Cerebellar cortex (tissue), 1 donor: Measurements from ENCODE around the gene UBE2D4.
"Not testable (repeated sequence)": the region's sequence is repeated elsewhere in the genome, so short reads cannot be mapped to it uniquely, and the experiment has no call there.

Experiments
- DNase-seq: peaks from one replicate; pipeline ENCODE4 v3.0.0-alpha.2; 2015; ENCODE audit warnings: low spot score

Gene UBE2D4

GRCh38 chr7:43968172-43969040 lies 42.2 kb downstream of the UBE2D4 start:
- DNase-seq = not testable (repeated sequence)

DNA sequence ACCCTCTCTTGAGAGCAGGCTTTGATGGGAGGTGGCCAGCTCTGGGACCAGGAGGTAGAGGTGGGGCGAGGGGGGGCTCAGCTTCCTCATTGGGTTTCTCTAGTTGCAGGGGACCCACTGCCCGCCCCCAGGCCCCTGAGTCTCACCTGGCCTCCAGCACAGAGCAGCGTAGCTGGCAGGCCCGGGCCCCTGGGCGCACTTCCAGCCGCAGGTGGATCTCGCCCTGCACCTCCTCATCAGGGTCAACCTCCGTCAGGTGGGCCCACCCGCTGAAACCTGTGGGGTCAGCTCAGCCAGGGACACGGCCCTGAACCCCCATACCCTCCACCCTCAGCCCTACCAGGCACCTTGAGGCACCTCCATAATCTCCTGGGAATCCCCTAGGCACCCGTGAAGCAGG lies 43.4 kb downstream of the UBE2D4 start:
- DNase-seq = not testable (repeated sequence)

GRCh38 chr7:43970698-43971097 lies 44.5 kb downstream of the UBE2D4 start:
- DNase-seq = not testable (repeated sequence)

- DNase-seq = not testable (repeated sequence)
Measured at GRCh38 chr7:43974033-43974573, 47.9 kb downstream of the UBE2D4 start.

- not testable (repeated sequence) for DNase-seq
Measured at GRCh38 chr7:43974725-43975482, 48.7 kb downstream of the UBE2D4 start.

DNA sequence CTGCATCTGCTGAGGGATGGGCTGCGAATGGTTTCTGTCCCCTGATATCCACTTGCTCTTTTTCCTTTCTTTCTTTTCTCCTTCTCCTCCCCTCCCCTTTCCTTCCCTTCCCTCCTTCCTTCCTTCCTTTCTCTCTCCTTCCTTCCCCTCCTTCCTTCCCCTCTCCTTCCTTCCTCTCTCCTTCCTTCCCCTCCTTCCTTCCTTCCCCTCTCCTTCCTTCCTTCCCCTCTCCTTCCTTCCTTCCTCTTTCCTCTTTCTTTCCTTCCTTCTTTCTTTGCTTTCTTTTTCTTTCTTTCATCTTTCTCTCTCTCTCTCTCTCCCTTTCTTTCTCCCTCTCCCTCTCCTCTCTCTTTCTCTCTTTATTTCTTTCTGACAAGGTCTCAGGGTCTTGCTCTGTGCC lies 51.3 kb downstream of the UBE2D4 start:
- no peak for DNase-seq

- DNase-seq = not testable (repeated sequence)
Measured at GRCh38 chr7:43978102-43978501, 51.9 kb downstream of the UBE2D4 start.

GRCh38 chr7:43982848-43983247 lies 56.6 kb downstream of the UBE2D4 start:
- DNase-seq = not testable (repeated sequence)

DNA sequence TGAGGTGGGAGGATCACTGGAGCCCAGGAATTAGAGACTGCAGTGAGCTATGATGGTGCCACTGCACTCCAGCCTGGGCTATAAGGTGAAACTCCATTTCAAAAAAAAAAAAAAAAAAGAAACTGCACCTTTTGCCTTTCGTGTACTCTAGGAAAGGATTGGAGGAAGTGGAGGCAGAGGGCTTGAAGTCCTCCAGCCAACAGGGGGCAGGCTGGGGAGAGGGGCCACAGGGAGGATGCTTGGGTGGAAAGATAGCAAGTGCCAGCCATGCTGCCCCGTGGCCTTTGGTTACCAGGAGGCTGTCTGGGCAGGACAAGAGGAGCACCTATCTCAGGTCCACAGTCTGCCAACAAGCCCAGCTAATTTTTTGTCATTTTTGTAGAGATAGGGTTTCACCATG lies 57.5 kb downstream of the UBE2D4 start:
- DNase-seq = not testable (repeated sequence)

GRCh38 chr7:43985904-43986864 lies 59.9 kb downstream of the UBE2D4 start:
- peak; percentile 56 for DNase-seq

DNA sequence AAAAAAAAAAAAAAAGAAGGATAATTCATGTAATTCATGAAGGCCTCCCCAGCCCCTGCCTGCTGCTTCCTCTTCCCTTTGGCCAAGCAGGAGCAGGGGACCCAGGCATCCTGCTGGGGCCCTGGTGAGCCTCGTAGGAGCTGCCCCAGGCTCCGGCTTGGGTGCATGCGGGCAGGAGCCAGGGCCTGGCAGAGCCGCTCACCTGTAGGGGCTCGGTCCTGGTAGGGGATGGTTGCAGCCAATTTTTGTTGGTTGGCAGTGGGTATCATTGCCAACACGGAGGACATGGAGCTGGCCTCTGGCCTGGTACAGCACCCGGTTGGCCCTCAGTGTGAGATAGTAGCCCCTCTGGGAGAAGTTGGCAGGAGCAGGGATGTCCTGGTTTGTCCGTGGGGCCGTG lies 61.2 kb downstream of the UBE2D4 start:
- not testable (repeated sequence) for DNase-seq

- DNase-seq = not testable (repeated sequence)
Measured at GRCh38 chr7:43990011-43990585, 63.9 kb downstream of the UBE2D4 start.

DNA sequence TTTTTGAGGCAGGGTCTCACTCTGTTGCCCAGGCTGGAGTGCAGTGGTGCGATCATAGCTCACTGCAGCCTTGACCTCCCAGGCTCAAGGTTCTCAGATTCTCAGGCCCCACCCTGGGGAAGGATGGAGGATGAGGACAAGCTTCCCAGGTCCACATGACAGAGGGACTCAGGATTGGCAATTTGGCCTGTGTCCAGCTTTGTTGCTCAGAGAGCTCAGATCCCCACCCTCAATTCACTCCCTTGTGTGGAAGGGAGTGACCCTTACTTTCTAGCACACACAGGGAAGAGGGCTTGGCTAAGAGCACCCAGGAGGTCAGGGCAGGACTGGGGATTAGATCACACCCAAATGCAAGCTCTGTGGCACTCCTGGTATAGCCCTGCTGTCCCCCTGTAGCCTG lies 64.6 kb downstream of the UBE2D4 start:
- not testable (repeated sequence) for DNase-seq

- DNase-seq = not testable (repeated sequence)
Measured at GRCh38 chr7:43992896-43993295, 66.7 kb downstream of the UBE2D4 start.

DNA sequence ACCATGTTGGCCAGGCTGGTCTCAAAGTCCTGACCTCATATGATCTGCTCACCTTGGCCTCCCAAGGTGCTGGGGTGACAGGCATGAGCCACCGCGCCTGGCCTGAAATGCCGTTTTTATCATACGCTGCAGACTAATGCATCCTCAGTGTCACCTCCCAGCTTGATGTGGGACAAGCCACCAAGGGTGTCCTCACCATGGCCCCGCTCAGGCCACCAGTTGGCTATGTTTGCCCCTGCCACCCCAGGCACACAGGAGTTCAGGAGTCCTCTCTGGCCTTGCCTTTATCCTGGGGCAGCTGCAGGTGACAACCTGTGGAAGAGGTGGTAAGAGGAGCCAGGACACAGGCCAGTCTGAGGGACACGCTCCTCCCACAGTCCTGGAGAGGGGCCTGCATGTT lies 68.4 kb downstream of the UBE2D4 start:
- DNase-seq = not testable (repeated sequence)

DNA sequence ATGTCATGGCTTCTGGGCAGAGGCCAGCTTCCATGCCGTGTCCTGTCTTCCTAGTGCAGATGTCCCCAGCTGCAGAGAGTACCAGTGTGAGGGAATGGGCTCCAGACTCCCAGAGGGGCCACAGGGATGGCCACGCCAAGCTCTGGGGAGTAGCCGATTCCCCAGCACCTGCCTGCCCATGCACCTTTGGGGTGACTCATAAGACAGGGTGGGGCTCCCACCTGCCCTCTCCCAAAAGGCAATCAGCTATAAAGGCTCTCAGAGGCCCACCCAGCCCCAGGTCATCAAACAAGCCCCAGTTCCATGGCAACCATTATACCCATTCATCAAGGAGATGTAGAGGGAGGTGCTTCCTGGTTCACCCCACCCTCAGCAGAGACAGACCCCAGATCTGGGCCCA lies 71.3 kb downstream of the UBE2D4 start, which contains the start of gene SPDYE1:
SPDYE1 (plus strand) TSS at position 366 of the 400 bp plus-strand sequence. CDS start 2,053 bp downstream, outside the sequence.
- DNase-seq = not testable (repeated sequence)
